ENCODE measurements around the gene BAD.

Gene BAD

DNA sequence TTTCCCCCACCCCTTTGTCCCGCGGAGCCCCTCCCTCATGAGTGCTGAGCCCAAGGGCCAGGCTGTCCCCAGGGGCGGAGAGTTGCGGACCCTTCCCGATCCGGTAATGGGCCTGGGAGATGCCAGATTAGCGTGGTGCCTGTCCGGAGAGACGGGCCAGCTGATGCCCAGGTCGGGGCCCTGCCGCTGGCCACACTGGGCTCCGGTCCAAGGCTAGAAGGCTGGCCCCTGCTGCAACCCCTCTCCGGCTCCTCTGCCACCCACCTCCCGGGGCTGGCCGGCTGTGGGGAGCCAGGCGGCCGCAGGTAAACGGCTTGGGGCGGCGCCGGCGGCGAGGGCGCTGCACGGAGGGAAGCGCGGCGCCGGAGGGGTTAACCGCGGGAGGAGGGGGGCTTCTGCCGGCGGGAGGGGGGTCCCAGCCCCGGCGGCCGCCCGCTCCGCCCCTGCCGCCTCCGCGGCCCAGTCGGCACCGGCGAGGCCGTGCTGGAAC lies 6.8 kb upstream of the BAD start, which contains the start of gene KCNK4:
TSS of gene KCNK4 (plus strand) at position 41 of the 490 bp plus-strand sequence. CDS start 1,717 bp downstream, outside the sequence.
- Histone ChIP-seq H3K36me3 (ENCODE audit: control insufficient read depth in 1 of 2, insufficient read depth in 2 of 2, low read length in 2 of 2) (no peaks in the 10 kb centered on the region), H3K4me3 (ENCODE audit: low read depth in 1 of 2, low read length in 2 of 2) (peak within 1 kb of the TSS in 1 of 2 donors; percentile 53), H3K27me3 (ENCODE audit: low read depth, low read length) (peaks cover 44% of the 10 kb centered on the region), H3K4me1 (ENCODE audit: control insufficient read depth in 1 of 2, insufficient read depth in 2 of 2, low read length in 2 of 2) (peaks cover 0 to 20% of the 10 kb centered on the region in 2 donors), H3K27ac (ENCODE audit: low read length) (no peak within 1 kb of the TSS), H3K9me3 (ENCODE audit: control insufficient read depth in 1 of 2, low read length in 2 of 2) (no peaks in the 10 kb centered on the region)

DNA sequence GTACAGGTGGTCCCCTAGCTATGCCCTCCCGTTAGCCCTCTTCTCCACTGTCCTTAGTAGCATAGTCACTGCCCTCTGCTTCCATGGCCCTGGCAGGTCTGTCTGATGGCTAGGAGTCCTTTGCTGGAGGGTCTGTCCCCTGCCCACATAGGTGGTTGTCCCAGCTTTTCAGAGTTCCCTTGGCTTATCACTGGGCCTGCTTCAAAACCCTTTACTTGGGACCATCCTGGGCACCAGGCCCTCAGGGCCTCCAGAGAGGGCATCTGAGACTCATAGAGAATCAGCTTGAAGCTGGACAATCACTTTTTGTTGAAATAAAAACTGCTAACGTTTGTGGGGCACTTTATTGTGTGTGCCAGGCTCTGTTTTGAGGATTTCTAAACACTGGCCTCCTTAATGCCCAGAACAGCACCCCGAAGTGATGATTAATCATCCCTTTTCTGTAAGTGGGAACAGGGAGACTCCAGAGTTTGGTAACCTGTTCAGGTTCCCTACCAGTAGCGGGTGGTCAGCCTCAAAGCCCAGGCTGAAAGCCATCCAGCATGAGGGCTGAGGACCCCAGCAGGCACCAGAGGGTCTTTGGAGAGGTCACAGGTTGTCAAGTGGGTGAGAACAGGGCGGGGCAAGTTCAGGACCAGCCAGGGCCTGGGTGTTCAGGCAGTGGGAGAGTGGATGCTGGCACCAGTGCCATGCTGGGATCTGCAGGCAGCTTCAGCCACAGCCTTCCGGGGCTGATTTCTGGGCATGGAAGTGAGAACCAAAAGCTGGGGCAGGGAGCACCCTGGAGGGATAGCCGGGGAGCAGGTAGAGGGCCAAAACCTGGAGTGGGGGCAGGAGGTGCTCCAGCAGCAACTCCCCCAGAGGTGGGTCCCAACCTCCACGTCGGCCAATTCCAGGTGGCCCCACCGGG lies 6.1 kb upstream of the BAD start:
- Histone ChIP-seq H3K4me1 (ENCODE audit: control insufficient read depth in 1 of 2, insufficient read depth in 2 of 2, low read length in 2 of 2) (peaks cover 0 to 26% of the 10 kb centered on the region in 2 donors), H3K36me3 (ENCODE audit: control insufficient read depth in 1 of 2, insufficient read depth in 2 of 2, low read length in 2 of 2) (no peaks in the 10 kb centered on the region), H3K27ac (ENCODE audit: low read length) (no peak overlapping the region), H3K9me3 (ENCODE audit: control insufficient read depth in 1 of 2, low read length in 2 of 2) (no peaks in the 10 kb centered on the region), H3K27me3 (ENCODE audit: low read depth, low read length) (peaks cover 38% of the 10 kb centered on the region), H3K4me3 (ENCODE audit: low read depth in 1 of 2, low read length in 2 of 2) (no peak overlapping the region)

DNA sequence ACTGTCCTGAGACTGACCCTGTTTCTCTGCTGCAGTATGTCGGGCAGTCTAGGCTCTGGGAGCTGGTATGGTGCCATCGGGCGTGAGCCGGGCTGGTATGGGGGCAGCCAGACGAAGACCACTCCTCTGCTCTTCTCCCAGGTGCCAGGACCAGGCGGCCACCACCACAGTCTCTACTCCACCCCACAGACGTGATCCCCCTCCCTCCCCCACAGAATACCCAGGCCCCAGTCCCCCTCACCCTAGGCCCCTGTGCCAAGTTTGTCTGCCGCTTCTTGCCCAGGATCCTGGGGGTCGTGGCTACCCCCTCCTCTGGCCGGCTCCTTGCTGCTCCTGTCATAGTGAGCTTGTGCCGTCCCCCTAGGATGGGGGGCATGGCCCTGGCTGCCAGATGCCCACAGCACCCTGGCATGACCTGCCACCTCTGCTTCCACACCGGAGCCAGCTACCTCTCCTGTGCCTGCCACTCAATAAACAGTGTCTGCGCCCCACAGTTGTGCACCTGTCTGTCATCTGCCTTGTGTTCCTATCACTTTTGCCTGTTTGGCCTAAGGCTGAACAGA lies 4.6 kb upstream of the BAD start:
- Histone ChIP-seq H3K9me3 (ENCODE audit: control insufficient read depth in 1 of 2, low read length in 2 of 2) (no peaks in the 10 kb centered on the region), H3K4me3 (ENCODE audit: low read depth in 1 of 2, low read length in 2 of 2) (no peak overlapping the region), H3K27me3 (ENCODE audit: low read depth, low read length) (peaks cover 31% of the 10 kb centered on the region), H3K4me1 (ENCODE audit: control insufficient read depth in 1 of 2, insufficient read depth in 2 of 2, low read length in 2 of 2) (peaks cover under 1 to 29% of the 10 kb centered on the region in 2 donors), H3K36me3 (ENCODE audit: control insufficient read depth in 1 of 2, insufficient read depth in 2 of 2, low read length in 2 of 2) (no peaks in the 10 kb centered on the region), H3K27ac (ENCODE audit: low read length) (no peak overlapping the region)

DNA sequence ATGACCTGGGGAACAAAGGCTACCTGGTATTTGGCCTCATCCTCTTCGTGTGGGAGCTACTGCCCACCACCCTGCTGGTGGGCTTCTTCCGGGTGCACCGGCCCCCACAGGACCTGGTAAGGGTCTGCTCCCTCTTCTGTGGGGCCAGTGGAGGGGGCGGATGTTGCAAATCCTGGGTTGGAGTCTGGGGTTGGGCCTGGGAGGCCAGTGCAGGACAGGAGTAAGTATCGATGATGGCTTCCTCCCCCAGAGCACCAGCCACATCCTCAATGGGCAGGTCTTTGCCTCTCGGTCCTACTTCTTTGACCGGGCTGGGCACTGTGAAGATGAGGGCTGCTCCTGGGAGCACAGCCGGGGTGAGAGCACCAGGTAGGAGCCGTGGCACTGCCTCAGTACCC lies 3.9 kb upstream of the BAD start:
- Histone ChIP-seq H3K27me3 (ENCODE audit: low read depth, low read length) (peaks cover 26% of the 10 kb centered on the region), H3K9me3 (ENCODE audit: control insufficient read depth in 1 of 2, low read length in 2 of 2) (no peaks in the 10 kb centered on the region), H3K4me1 (ENCODE audit: control insufficient read depth in 1 of 2, insufficient read depth in 2 of 2, low read length in 2 of 2) (peaks cover 4 to 36% of the 10 kb centered on the region in 2 donors), H3K27ac (ENCODE audit: low read length) (no peak overlapping the region), H3K4me3 (ENCODE audit: low read depth in 1 of 2, low read length in 2 of 2) (no peak overlapping the region), H3K36me3 (ENCODE audit: control insufficient read depth in 1 of 2, insufficient read depth in 2 of 2, low read length in 2 of 2) (no peaks in the 10 kb centered on the region)

DNA sequence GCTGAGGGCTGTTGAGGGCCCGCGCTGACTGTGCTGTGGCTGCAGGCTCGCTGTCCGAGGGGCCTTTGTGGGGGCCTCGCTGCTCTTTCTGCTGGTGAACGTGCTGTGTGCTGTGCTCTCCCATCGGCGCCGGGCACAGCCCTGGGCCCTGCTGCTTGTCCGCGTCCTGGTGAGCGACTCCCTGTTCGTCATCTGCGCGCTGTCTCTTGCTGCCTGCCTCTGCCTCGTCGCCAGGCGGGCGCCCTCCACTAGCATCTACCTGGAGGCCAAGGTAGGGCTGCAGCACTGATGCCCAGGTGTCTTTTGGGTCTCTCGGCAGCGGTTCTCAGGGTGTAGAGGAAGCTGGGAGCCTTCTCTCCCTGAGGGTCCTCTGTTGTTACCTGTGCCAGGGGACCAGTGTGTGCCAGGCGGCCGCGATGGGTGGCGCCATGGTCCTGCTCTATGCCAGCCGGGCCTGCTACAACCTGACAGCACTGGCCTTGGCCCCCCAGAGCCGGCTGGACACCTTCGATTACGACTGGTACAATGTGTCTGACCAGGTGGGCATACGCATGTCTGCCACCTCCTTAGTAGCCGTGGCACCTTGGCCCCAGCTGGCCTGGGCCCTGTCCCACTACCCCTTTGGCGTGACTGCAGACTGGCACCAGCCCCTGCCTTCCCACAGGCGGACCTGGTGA lies 3.3 kb upstream of the BAD start:
- peaks cover 4 to 42% of the 10 kb centered on the region in 2 donors for H3K4me1 ChIP-seq (ENCODE audit: control insufficient read depth in 1 of 2, insufficient read depth in 2 of 2, low read length in 2 of 2)
- no peaks in the 10 kb centered on the region for H3K36me3 ChIP-seq (ENCODE audit: control insufficient read depth in 1 of 2, insufficient read depth in 2 of 2, low read length in 2 of 2)
- H3K27me3 ChIP-seq (ENCODE audit: low read depth, low read length), result peaks cover 22% of the 10 kb centered on the region
- H3K4me3 ChIP-seq (ENCODE audit: low read depth in 1 of 2, low read length in 2 of 2), result no peak overlapping the region
- H3K27ac ChIP-seq (ENCODE audit: low read length), result no peak overlapping the region
- no peaks in the 10 kb centered on the region for H3K9me3 ChIP-seq (ENCODE audit: control insufficient read depth in 1 of 2, low read length in 2 of 2)

DNA sequence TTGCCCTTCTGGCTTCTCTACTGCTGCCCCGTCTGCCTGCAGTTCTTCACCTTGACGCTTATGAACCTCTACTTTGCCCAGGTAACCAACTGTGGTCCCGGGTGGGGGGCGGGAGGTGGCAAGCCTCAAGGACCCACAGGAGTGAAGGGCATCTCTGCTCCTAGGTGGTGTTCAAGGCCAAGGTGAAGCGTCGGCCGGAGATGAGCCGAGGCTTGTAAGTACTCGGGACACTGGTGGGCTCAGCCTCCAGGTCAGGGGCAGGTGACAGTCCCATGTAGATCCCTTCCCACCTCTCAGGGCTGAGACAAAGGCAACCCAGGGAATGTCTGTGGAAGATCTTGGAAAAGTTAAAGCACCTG lies 2.3 kb upstream of the BAD start:
- Histone ChIP-seq H3K36me3 (ENCODE audit: control insufficient read depth in 1 of 2, insufficient read depth in 2 of 2, low read length in 2 of 2) (peaks cover 0 to 7% of the 10 kb centered on the region in 2 donors), H3K27me3 (ENCODE audit: low read depth, low read length) (peaks cover 14% of the 10 kb centered on the region), H3K9me3 (ENCODE audit: control insufficient read depth in 1 of 2, low read length in 2 of 2) (no peaks in the 10 kb centered on the region), H3K27ac (ENCODE audit: low read length) (no peak overlapping the region), H3K4me3 (ENCODE audit: low read depth in 1 of 2, low read length in 2 of 2) (no peak overlapping the region), H3K4me1 (ENCODE audit: control insufficient read depth in 1 of 2, insufficient read depth in 2 of 2, low read length in 2 of 2) (peaks cover 4 to 32% of the 10 kb centered on the region in 2 donors)

DNA sequence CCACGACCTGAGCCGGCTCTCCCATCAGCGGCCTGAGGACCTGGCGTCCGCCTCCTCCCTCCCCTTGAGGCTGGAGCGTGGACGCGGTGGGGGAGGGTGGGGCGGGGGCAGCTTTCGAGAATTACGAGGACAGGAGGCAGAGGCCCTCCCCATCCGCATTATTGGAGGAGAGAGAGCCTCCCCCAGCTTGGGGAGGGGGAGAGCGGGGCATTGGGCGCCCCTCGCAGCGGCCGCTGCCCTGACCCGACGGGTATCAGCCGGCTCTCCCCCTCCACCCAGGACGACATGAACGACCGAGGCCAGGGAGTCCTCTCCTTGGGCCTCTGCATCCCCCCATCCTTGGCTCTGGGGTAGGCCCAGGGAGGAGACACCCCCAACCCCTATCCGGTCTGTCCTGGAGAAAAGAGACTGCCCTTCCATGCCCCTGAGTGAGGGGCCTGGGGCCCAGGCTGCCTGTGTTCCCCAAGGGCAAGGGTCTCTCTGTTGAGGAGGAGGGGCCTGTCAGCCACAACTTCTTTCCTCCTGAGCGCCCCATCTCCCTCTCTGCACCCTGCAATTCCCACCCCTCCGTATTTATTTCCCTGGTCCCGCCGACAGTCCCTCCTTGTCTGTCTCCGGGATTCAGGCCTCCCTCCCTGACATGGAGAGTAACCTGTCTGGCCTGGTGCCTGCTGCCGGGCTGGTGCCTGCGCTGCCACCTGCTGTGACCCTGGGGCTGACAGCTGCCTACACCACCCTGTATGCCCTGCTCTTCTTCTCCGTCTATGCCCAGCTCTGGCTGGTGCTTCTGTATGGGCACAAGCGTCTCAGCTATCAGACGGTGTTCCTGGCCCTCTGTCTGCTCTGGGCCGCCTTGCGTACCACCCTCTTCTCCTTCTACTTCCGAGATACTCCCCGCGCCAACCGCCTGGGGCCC lies 1.7 kb upstream of the BAD start:
- Histone ChIP-seq H3K9me3 (ENCODE audit: control insufficient read depth in 1 of 2, low read length in 2 of 2) (no peaks in the 10 kb centered on the region), H3K27ac (ENCODE audit: low read length) (no peak overlapping the region), H3K36me3 (ENCODE audit: control insufficient read depth in 1 of 2, insufficient read depth in 2 of 2, low read length in 2 of 2) (peaks cover 0 to 7% of the 10 kb centered on the region in 2 donors), H3K4me1 (ENCODE audit: control insufficient read depth in 1 of 2, insufficient read depth in 2 of 2, low read length in 2 of 2) (peaks cover 4 to 26% of the 10 kb centered on the region in 2 donors), H3K4me3 (ENCODE audit: low read depth in 1 of 2, low read length in 2 of 2) (peak overlapping the region; percentile 48 to 95), H3K27me3 (ENCODE audit: low read depth, low read length) (peaks cover 12% of the 10 kb centered on the region)

DNA sequence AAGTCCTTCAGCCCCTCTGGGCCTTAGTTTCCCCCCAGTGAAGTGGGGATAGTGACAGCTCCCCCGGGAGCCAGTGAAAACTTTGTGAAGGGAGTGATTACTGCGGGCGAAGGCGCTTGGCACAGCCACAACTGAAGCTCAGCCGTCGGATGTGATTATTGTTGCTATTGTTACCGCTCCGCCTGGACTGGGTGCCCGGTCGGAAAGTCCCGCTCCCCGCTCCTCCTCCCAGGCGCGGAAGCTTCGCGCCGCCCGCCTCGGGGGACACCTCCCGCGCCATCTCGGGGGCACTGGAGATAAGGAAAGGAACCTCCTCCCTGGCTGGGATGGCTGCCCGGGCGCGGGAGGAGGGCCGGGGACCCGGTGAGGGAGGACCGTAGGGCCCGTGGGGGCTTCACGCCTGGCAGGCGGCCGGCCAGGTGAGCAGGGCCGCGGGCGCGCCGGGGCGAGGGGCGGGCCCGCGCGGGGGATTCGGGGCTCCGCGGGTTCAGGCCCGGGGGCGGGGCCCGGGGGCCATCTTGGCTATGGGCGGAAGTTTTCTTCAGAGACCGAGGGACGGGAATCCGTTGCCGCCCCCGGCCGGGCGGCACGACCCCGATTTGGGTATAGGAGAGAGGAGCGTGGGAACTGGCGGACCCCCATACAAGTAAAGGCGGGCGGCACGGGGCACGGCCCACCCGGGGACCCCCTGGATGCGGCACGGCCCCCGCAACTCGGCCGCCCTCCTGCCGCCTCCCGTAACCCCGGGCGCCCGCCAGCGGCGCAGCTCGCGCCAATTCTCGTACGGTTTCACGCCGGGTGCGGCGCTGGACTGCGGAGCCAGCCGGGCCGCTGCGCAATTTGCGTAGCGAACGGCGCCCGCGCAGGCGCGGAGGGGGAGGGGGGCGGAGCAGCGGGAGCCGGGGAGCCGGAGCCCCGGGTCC lies 758 bp upstream of the BAD start, which contains the start of gene GPR137:
TSS of gene GPR137 (plus strand) at position 887 of the 923 bp plus-strand sequence. CDS start 677 bp downstream, outside the sequence.
- Histone ChIP-seq H3K4me1 (ENCODE audit: control insufficient read depth in 1 of 2, insufficient read depth in 2 of 2, low read length in 2 of 2) (peaks cover 4 to 26% of the 10 kb centered on the region in 2 donors), H3K4me3 (ENCODE audit: low read depth in 1 of 2, low read length in 2 of 2) (peak within 1 kb of the TSS; percentile 90 to 95), H3K27ac (ENCODE audit: low read length) (peak within 1 kb of the TSS; percentile 91), H3K27me3 (ENCODE audit: low read depth, low read length) (peaks cover 3% of the 10 kb centered on the region), H3K9me3 (ENCODE audit: control insufficient read depth in 1 of 2, low read length in 2 of 2) (no peaks in the 10 kb centered on the region), H3K36me3 (ENCODE audit: control insufficient read depth in 1 of 2, insufficient read depth in 2 of 2, low read length in 2 of 2) (peaks cover 0 to 7% of the 10 kb centered on the region in 2 donors)

DNA sequence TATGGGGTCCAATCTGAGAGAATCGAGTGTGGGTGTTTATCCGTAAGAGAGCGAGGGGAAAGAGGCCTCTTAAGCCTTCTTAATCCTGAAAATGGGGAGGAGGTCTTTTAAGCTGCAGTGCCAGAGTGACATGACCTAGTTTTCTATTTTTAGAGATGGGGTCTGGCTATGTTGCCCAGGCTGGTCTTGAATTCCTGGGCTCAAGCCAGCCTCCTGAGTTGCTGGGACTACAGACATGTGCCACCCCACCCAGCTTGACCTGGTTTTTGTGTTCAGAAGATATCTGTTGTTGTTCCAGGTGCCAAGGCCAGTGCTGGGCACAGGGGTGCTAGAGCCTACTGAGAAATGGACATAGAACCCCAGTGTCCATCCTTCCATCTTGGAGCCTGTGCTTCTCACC lies 1.4 kb downstream of the BAD start:
- Histone ChIP-seq H3K4me1 (ENCODE audit: control insufficient read depth in 1 of 2, insufficient read depth in 2 of 2, low read length in 2 of 2) (peaks cover 4 to 26% of the 10 kb centered on the region in 2 donors), H3K27ac (ENCODE audit: low read length) (no peak overlapping the region), H3K36me3 (ENCODE audit: control insufficient read depth in 1 of 2, insufficient read depth in 2 of 2, low read length in 2 of 2) (peaks cover 5 to 16% of the 10 kb centered on the region in 2 donors), H3K27me3 (ENCODE audit: low read depth, low read length) (no peaks in the 10 kb centered on the region), H3K9me3 (ENCODE audit: control insufficient read depth in 1 of 2, low read length in 2 of 2) (no peaks in the 10 kb centered on the region), H3K4me3 (ENCODE audit: low read depth in 1 of 2, low read length in 2 of 2) (peak overlapping the region in 1 of 2 donors; percentile 95)
